IMR-90 (cell line): ENCODE results near the gene GTF2H1. TPM values are rescaled to one million over a fixed set of nuclear protein-coding genes. Genes with fewer than 3 reads are reported as not detected.
A peak's percentile ranks its signal among the peaks of the same experiment; 100 is the strongest.

Experiments
- ATAC-seq: fragments of 200-7000 bp; cut with Tn5 transposase; 2 replicates; pipeline ENCODE4 v1.9.1; 2020; ENCODE audit warnings: low read depth, mild to moderate bottlenecking, moderate library complexity
- BruUV-seq: library from RNA; stranded (reverse); fragments of 400-500 nt; replicated peaks from 2 replicates; lab custom pipeline; 2021; lab: Mats Ljungman, UMichigan
- CTCF ChIA-PET: fragments of 300-600 bp; formaldehyde crosslinking; extraction: SDS; loops from one replicate; lab custom pipeline; 2021; ENCODE audit warnings: antibody characterized with exemption; lab: Yijun Ruan, JAX
- POLR2A ChIA-PET: fragments of 300-600 bp; sonication (Branson Sonifier 250); formaldehyde crosslinking; loops from one replicate; lab custom pipeline; 2022; ENCODE audit warnings: antibody characterized with exemption; ENCODE audit not compliant: unreplicated experiment; lab: Charles Lee
- DNase-seq: peaks from one replicate; pipeline ENCODE4 v3.0.0; 2013
- H2AFZ ChIP-seq: replicated peaks from 2 replicates; pipeline ENCODE3; 2013; ENCODE audit warnings: low read length, mild to moderate bottlenecking; ENCODE audit not compliant: poor library complexity
- H2AK5ac ChIP-seq: 2 replicates; pipeline ENCODE4 v1.6.1; 2013; ENCODE audit warnings: low read depth, low read length, inconsistent platforms
- H2AK9ac ChIP-seq: replicated peaks from 2 replicates; pipeline ENCODE3; 2013; ENCODE audit warnings: mild to moderate bottlenecking, low read depth, low read length, moderate library complexity; ENCODE audit not compliant: poor library complexity
- H2BK120ac ChIP-seq: 2 replicates; pipeline ENCODE4 v1.6.1; 2013; ENCODE audit warnings: low read depth, low read length, inconsistent platforms
- H2BK15ac ChIP-seq: 3 replicates; pipeline ENCODE4 v1.6.1; 2013; ENCODE audit warnings: low read depth, low read length, inconsistent platforms
- H2BK20ac ChIP-seq: 2 replicates; pipeline ENCODE4 v1.6.1; 2013; ENCODE audit warnings: low read depth, mild to moderate bottlenecking, inconsistent platforms, low read length, moderate library complexity
- H2BK5ac ChIP-seq: 2 replicates; pipeline ENCODE4 v1.6.1; 2013; ENCODE audit warnings: mild to moderate bottlenecking, low read depth, low read length, inconsistent platforms; ENCODE audit not compliant: poor library complexity, severe bottlenecking
- H3K14ac ChIP-seq: replicated peaks from 2 replicates; pipeline ENCODE4 v1.6.1; 2013; ENCODE audit warnings: low read depth, low read length, inconsistent platforms
- H3K18ac ChIP-seq: 2 replicates; pipeline ENCODE4 v1.6.1; 2013; ENCODE audit warnings: low read depth, low read length, control low read depth
- H3K23ac ChIP-seq: 2 replicates; pipeline ENCODE4 v1.6.1; 2013; ENCODE audit warnings: low read depth, low read length, inconsistent platforms
- H3K27ac ChIP-seq: 2 replicates; pipeline ENCODE4 v1.5.1; 2013; ENCODE audit warnings: mild to moderate bottlenecking, control low read depth, low read length; ENCODE audit not compliant: insufficient read depth
- H3K27me3 ChIP-seq: 2 replicates; pipeline ENCODE4 v1.6.1; 2013; ENCODE audit warnings: low read length; ENCODE audit not compliant: control insufficient read depth, insufficient read depth
- H3K36me3 ChIP-seq: 2 replicates; pipeline ENCODE4 v1.6.1; 2013; ENCODE audit warnings: low read length, mixed read lengths; ENCODE audit not compliant: control insufficient read depth, insufficient read depth
- H3K4ac ChIP-seq: 2 replicates; pipeline ENCODE4 v1.6.1; 2013; ENCODE audit warnings: low read depth, low read length, inconsistent platforms
- H3K4me1 ChIP-seq: 2 replicates; pipeline ENCODE4 v1.6.1; 2013; ENCODE audit warnings: low read length, mixed read lengths; ENCODE audit not compliant: control insufficient read depth, insufficient read depth
- H3K4me2 ChIP-seq: 2 replicates; pipeline ENCODE4 v1.6.1; 2013; ENCODE audit warnings: low read depth, mild to moderate bottlenecking, control low read depth, low read length, moderate library complexity
- H3K4me3 ChIP-seq: 2 replicates; pipeline ENCODE4 v1.5.1; 2013; ENCODE audit warnings: low read depth, mild to moderate bottlenecking, control low read depth, low read length, moderate library complexity; ENCODE audit not compliant: insufficient read depth
- H3K56ac ChIP-seq: 2 replicates; pipeline ENCODE4 v1.6.1; 2013; ENCODE audit warnings: low read length, inconsistent platforms; ENCODE audit not compliant: insufficient read depth; ENCODE audit errors: extremely low read depth
- H3K79me1 ChIP-seq, 2 experiments: 2 replicates each; pipeline ENCODE4 v1.6.1; 2013; ENCODE audit warnings: low read length in 2 of 2, inconsistent platforms in 1 of 2, low read depth in 1 of 2
- H3K9ac ChIP-seq: 2 replicates; pipeline ENCODE4 v1.6.1; 2013; ENCODE audit warnings: low read depth, low read length, control low read depth
- H3K9me1 ChIP-seq: 2 replicates; pipeline ENCODE4 v1.6.1; 2013; ENCODE audit warnings: low read length, inconsistent platforms; ENCODE audit not compliant: insufficient read depth
- H3K9me3 ChIP-seq: 2 replicates; pipeline ENCODE4 v1.6.1; 2013; ENCODE audit warnings: low read length; ENCODE audit not compliant: control insufficient read depth, insufficient read depth
- H4K20me1 ChIP-seq: 2 replicates; pipeline ENCODE4 v1.6.1; 2013; ENCODE audit warnings: low read length, inconsistent platforms; ENCODE audit not compliant: insufficient read depth
- H4K5ac ChIP-seq: 2 replicates; pipeline ENCODE4 v1.6.1; 2013; ENCODE audit warnings: mild to moderate bottlenecking, low read depth, low read length, control low read depth
- H4K8ac ChIP-seq, 2 experiments: 2 replicates each; pipeline ENCODE4 v1.6.1; 2013; ENCODE audit warnings: low read depth in 2 of 2, low read length in 2 of 2, control low read depth in 1 of 2, inconsistent platforms in 1 of 2
- H4K91ac ChIP-seq: 2 replicates; pipeline ENCODE4 v1.6.1; 2013; ENCODE audit warnings: low read depth, low read length, inconsistent platforms; ENCODE audit not compliant: insufficient read depth
- BHLHE40 ChIP-seq: fragments of 150-350 bp; IDR thresholded peaks from 2 replicates; pipeline ENCODE4 v1.6.1; 2016; ENCODE audit warnings: mild to moderate bottlenecking, low read depth, low read length
- CEBPB ChIP-seq: IDR thresholded peaks from 2 replicates; pipeline ENCODE4 v1.6.1; 2012; ENCODE audit warnings: low read depth, low read length, improper control_type of control experiment
- CHD1 ChIP-seq: IDR thresholded peaks from 2 replicates; pipeline ENCODE4 v1.6.1; 2012; ENCODE audit warnings: low read depth, low read length, improper control_type of control experiment
- FOS ChIP-seq: fragments of 150-350 bp; IDR thresholded peaks from 2 replicates; pipeline ENCODE4 v1.6.1; 2016; ENCODE audit warnings: low read depth, low read length
- MAFK ChIP-seq: IDR thresholded peaks from 2 replicates; pipeline ENCODE4 v1.6.1; 2012; ENCODE audit warnings: low read depth, low read length, improper control_type of control experiment
- MAZ ChIP-seq: IDR thresholded peaks from 2 replicates; pipeline ENCODE4 v1.6.1; 2012; ENCODE audit warnings: low read depth, mild to moderate bottlenecking, low read length, improper control_type of control experiment, moderate library complexity, borderline replicate concordance
- MXI1 ChIP-seq: IDR thresholded peaks from 2 replicates; pipeline ENCODE4 v1.6.1; 2012; ENCODE audit warnings: low read depth, mild to moderate bottlenecking, low read length, moderate library complexity, borderline replicate concordance
- NFE2L2 ChIP-seq: fragments of 150-350 bp; IDR thresholded peaks from 2 replicates; pipeline ENCODE4 v1.6.1; 2016; ENCODE audit warnings: low read depth, mild to moderate bottlenecking, low read length
- POLR2A ChIP-seq: IDR thresholded peaks from 2 replicates; pipeline ENCODE4 v1.6.1; 2012; ENCODE audit warnings: mild to moderate bottlenecking, low read depth, low read length
- RAD21 ChIP-seq: IDR thresholded peaks from 2 replicates; pipeline ENCODE4 v1.6.1; 2012; ENCODE audit warnings: low read length, improper control_type of control experiment
- RCOR1 ChIP-seq: IDR thresholded peaks from 2 replicates; pipeline ENCODE4 v1.6.1; 2012; ENCODE audit warnings: mild to moderate bottlenecking, low read length, improper control_type of control experiment; ENCODE audit not compliant: insufficient replicate concordance
- RFX5 ChIP-seq: IDR thresholded peaks from 2 replicates; pipeline ENCODE4 v1.8.0; 2012; ENCODE audit warnings: low read depth, mild to moderate bottlenecking, low read length, moderate library complexity
- SMC3 ChIP-seq: fragments of 150-350 bp; IDR thresholded peaks from 2 replicates; pipeline ENCODE4 v1.6.1; 2016; ENCODE audit warnings: low read depth, mild to moderate bottlenecking, antibody characterized with exemption, low read length, moderate library complexity
- USF2 ChIP-seq: fragments of 150-350 bp; IDR thresholded peaks from 2 replicates; pipeline ENCODE4 v1.6.1; 2017; ENCODE audit warnings: mild to moderate bottlenecking, antibody characterized with exemption, low read length, low read depth
- WGBS, 2 experiments: methylation state at CpG; one replicate each; pipeline versions ENCODE4 v1.1.5 to v1.1.7; 2013; ENCODE audit warnings: missing lambda C conversion rate in 2 of 2; ENCODE audit not compliant: insufficient read length in 1 of 2; ENCODE audit errors: extremely low coverage in 2 of 2; 5-methylcytosine and 5-hydroxymethylcytosine counted together
- dilution Hi-C: fragments of 300-500 bp; cut with HindIII; formaldehyde crosslinking; loops from one replicate; pipeline ENCODE4 v1.14.3; 2018; ENCODE audit warnings: low sequenced_read_pairs; ENCODE audit not compliant: unreplicated experiment
- in situ Hi-C: fragments of 300-500 bp; cut with MboI; formaldehyde crosslinking; loops from 3 replicates; pipeline ENCODE4 v1.14.3; 2019; ENCODE audit warnings: low sequenced_read_pairs, inconsistent platforms, mixed read lengths
- intact Hi-C: fragments of 100-400 bp; cut with micrococcal nuclease; formaldehyde crosslinking; loops from 2 replicates; pipeline ENCODE4 v1.10.0; 2022
- polyA plus RNA-seq, 3 experiments: library from polyadenylated mRNA; depleted of rRNA; stranded (reverse); fragments of >200 nt; gene quantifications; 2 replicates each; pipeline ENCODE4 v1.2.3, GENCODE V29; 2012; ENCODE audit warnings: low replicate concordance in 1 of 3
- total RNA-seq: library from RNA; depleted of rRNA; stranded (reverse); fragments of >200 nt; gene quantifications from 2 replicates; pipeline ENCODE4 v1.2.3, GENCODE V29; 2012
- TF ChIP-seq, protein P1 (sequence below): conservative IDR thresholded peaks from 2 replicates; pipeline ENCODE4 v1.5.1; 2012; ENCODE audit warnings: mild to moderate bottlenecking, low read depth, low read length, improper control_type of control experiment

GTF2H1 gene
- total and polyA plus RNA-seq, 2 of the 4 experiments (the other 2 are of a cell fraction) = 25.0 to 67.0 TPM

DNA sequence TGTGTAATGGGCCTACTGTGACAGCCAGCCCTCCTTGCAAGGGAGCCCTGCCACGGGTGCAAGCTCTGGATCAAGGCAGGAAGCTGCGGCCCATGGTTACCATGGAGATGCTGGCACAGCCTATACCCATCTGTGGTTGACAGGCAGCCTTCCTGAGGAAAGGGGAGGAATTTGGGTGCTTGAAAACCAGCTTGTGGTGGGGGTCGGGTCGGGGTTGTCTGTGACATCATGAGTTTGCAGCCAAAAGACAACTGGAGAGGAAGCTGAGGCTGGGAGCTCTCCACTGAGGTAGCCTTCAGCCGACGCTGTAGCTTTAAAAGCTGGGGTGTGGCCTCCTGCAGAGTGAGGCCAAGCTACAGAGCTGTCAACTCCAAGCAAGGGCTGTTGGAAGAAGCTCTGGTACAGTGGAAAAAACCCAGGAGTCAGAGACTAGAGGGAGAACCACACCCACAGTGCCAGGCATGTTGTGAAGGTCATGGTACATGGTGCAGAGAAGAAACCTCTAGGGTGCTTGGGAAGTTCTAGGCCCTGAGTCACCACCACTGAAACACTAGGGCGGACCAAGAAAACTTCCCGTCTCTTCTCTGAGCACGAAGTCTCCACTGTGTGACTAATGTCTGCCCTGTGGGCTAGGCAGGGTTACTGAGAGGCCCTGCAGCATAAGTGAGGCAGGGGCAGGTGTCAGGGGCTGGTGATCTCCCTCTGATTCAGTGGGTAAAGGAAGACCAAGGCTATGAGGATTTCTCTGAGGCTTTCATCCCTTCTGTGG lies 61.2 kb downstream of the GTF2H1 start:
- Histone ChIP-seq H4K8ac (peak overlapping the region; percentile 66 to 92), H4K91ac (peak overlapping the region; percentile 87), H4K5ac (peak overlapping the region; percentile 74), H2BK120ac (peak overlapping the region; percentile 87), H3K79me1 (no peaks in the 10 kb centered on the region; a peak in 1 of 4 replicates), H2AK9ac (peak overlapping the region; percentile 91), H3K4me1 (peaks cover 19% of the 10 kb centered on the region), H3K4ac (peak overlapping the region; percentile 93), H3K4me2 (peak overlapping the region; percentile 25), H3K27ac (peak overlapping the region; percentile 88), H2BK20ac (peak overlapping the region; percentile 78), H3K18ac (peak overlapping the region; percentile 53), H3K9ac (peak overlapping the region; percentile 68), H2BK15ac (peak overlapping the region; percentile 56; the same call in 2 of the 3 replicates), H2AK5ac (peak overlapping the region; percentile 89), H3K36me3 (no peaks in the 10 kb centered on the region), H4K20me1 (peaks cover 4% of the 10 kb centered on the region; the same call in 1 of the 2 replicates), H2BK5ac (peak overlapping the region; percentile 96), H3K23ac (peak overlapping the region; percentile 70), H3K27me3 (no peaks in the 10 kb centered on the region), H3K56ac (peak overlapping the region; percentile 51), H3K9me1 (peaks cover 7% of the 10 kb centered on the region), H2AFZ (peak overlapping the region; percentile 94), H3K14ac (peak overlapping the region; percentile 80), H3K4me3 (no peak overlapping the region), H3K9me3 (no peaks in the 10 kb centered on the region)
- ChIA-PET CTCF (interaction anchor here (0.6 to 1.2 kb wide), 3 partner anchors 9 to 27 kb away, joined by 3 to 4 read pairs (median 4); no protein-coding TSS in a partner anchor), POLR2A (interaction anchor here (0.5 to 2.9 kb wide), 3 partner anchors 12 to 126 kb away, joined by 5 to 28 read pairs (median 6); partner anchors contain the start of gene LDHA)
- dilution Hi-C loops = no loop called here
- BruUV-seq = no TSS peak
- WGBS, 2 experiments = 40% methylated on average over 2 of the region's 9 CpGs; no CpG with 5 or more reads in 1 of the 2 experiments
- ATAC-seq = peak; percentile 93
- in situ Hi-C loops = no loop called here
- intact Hi-C loops = loop anchor here (1.0 kb wide), 1 partner anchor 11 kb away; the partner anchor contains the start of gene LDHA
- DNase-seq = peak; percentile 96
- no peak for TF ChIP-seq CHD1
- TF ChIP-seq BHLHE40 = peak; percentile 64
- TF ChIP-seq SMC3 = no peak; the same call in 1 of the 2 replicates
- no peak for TF ChIP-seq RFX5
- peak; percentile 66 for TF ChIP-seq RCOR1
- no peak; the same call in 1 of the 2 replicates for TF ChIP-seq POLR2A
- TF ChIP-seq FOS = peak; percentile 90
- no peak for TF ChIP-seq CEBPB
- no peak for TF ChIP-seq MAFK
- TF ChIP-seq NFE2L2 = no peak
- TF ChIP-seq USF2 = no peak
- TF ChIP-seq MXI1 = peak; percentile 48
- peak; percentile 17; the same call in 1 of the 2 replicates for TF ChIP-seq MAZ
- no peak for TF ChIP-seq RAD21
- TF ChIP-seq, protein P1, sequence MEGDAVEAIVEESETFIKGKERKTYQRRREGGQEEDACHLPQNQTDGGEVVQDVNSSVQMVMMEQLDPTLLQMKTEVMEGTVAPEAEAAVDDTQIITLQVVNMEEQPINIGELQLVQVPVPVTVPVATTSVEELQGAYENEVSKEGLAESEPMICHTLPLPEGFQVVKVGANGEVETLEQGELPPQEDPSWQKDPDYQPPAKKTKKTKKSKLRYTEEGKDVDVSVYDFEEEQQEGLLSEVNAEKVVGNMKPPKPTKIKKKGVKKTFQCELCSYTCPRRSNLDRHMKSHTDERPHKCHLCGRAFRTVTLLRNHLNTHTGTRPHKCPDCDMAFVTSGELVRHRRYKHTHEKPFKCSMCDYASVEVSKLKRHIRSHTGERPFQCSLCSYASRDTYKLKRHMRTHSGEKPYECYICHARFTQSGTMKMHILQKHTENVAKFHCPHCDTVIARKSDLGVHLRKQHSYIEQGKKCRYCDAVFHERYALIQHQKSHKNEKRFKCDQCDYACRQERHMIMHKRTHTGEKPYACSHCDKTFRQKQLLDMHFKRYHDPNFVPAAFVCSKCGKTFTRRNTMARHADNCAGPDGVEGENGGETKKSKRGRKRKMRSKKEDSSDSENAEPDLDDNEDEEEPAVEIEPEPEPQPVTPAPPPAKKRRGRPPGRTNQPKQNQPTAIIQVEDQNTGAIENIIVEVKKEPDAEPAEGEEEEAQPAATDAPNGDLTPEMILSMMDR = no peak
